DMS114 treated with DMSO at 0.1 percent for 48 hours (cell line): ENCODE results near the gene DHX29.

Experiments used
- DNase-seq: peaks from one replicate; lab custom pipeline; 2025; ENCODE audit not compliant: unreplicated experiment; lab: John Stamatoyannopoulos, UW

DHX29 gene

DNA sequence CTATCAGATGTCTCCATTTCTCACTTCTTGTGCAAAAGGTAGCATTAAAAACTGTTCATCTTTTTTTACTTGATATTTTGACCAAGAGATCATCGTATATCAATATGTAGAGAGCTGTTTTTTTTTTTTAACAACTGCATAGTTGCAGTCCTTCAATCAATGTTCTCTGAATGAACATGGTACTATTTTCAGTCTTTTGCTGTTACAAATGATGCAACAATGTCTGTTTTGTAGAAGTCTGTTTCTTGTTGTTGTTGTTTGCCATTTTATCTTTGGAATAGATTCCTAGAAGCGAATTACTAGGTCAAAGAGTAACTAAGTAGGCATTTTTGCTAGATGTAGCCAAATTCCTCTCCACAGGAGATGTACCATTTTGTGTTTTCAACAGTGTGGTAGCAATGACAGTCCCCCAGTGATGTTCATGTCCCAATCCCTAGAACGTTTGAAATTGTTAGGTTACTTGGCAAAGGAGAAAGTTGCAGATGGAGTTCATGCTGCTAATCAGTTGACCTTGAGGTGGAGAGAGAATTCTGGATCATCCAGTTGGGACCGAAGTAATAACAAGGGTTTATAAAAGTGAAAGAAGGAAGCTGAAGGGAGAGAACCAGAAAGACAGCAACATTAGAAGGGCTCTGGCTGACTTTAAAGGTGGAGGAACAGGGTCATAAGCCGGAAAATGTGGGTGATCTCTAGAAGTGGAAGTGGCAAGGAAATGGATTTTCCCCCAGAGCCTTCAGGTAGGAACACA lies 6.5 kb upstream of the DHX29 start:
- DNase-seq, result no peak

DNA sequence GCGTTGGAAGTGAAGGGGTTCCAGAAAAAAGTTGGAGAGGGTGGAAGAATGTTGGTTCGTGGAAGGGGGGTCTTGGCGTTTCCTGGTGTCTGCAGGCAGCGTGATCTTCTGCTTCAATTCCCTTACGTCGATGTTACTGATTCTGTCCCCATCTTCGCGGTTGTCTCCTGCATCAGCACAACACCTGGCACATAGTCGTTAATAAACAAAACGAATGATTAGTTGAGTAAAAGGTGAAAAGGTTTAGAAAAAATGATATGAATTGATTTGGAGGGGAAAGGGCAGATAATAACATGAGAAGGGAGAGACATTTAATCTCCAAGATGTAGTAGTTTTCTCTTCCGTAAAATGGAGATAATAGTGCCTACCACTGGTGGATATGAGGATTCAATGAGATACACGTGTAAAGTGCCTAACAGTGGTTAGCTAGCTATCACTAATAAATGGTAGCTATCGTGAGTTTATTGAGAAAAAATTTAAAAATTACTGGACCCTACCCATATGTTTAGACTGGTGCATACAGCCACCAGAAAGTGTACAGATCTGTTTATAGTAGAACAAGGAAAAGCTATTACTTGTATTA lies 851 bp upstream of the DHX29 start:
- DNase-seq, result no peak

DNA sequence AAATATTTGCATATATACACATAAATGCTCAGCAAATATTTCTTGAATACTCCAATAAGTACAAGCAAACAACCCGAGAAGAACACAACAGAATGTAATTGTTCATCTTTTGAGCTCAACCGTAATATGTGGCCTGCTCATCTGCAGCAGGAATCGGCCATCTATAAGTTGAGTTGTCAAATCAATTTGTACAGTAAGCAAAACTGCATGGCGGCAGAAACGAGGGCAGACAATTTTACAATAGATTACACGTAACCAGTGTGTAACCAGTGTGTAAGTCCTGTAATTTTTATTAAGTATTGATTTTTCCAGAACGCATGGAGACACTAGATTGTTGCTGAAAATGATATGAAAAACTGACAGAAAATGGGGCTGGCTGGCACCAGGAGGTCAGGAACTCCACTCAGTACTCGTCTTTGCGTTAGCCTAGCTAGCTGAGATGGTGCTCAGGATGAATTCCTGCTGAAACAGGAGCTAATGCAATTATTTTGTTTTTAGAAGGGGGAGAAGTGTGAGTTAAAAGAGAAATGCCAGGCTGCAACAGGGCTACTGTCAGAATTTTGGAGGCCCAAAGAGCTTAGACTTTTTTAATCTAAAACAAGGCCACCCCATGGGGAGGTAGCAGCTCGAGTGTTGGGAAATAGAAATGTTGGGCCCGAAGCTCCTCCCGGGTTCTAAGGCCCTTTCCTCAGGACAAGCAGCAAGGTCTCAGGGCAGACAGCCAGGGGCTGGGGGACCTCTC lies 682 bp downstream of the DHX29 start:
- no peak for DNase-seq

DNA sequence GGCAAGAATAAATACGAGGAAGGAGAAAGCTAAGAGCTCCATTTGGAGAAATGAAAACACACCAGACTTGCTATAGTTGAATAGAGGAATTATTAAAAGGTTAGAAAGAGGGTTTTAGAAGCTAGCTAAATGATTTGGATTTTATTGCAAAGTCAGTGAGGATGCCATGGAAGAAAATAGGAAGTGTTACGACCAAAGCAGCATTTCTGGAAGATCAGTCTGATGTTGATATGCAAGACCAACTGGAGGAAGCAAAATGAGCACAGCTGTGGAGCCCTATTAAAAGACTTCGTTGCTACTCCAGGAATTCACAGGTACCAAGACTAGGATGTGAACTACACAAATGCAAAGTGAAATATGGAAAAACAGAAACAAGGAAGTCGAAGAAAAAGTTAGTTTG lies 2.1 kb downstream of the DHX29 start:
- no peak for DNase-seq

DNA sequence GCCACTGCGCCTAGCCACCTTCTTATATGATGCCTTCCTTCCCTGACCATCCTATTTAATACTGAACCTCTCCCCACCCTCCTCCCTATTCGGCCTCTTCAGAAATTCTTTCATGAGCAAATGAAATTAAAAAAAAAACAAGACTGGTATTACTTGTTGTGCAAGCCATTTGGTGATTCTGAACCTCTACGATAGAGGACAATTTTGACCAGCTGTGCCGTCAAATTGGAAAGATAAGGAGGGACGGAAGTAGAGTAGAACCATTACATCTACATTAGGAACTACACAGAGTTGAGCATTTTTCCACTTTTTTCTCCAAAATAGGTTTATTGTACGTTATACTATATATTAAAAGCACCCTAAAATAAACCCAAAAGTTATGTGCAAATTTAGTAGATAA lies 2.9 kb downstream of the DHX29 start:
- DNase-seq, result no peak

DNA sequence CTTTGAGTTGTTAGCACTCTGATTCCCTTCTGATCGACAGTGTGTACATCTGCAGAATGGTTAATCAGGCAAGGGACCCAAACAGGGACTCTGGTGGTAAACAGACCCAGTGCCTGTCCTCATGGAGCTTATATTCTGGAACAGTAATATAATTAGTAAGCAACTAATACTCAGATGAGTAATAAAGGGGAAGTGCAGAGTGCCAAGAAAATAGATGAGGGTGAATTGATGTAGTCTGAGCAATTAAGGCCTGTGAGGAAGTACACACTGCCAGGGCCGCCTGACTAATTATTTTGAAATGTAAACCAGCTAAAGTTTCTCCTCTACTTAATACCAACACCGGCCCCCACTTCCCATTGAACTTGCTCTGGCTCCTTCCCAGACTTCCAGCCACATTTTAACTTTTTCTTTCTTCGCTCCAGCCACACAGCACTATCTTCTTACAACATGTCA lies 4.2 kb downstream of the DHX29 start:
- no peak for DNase-seq

DNA sequence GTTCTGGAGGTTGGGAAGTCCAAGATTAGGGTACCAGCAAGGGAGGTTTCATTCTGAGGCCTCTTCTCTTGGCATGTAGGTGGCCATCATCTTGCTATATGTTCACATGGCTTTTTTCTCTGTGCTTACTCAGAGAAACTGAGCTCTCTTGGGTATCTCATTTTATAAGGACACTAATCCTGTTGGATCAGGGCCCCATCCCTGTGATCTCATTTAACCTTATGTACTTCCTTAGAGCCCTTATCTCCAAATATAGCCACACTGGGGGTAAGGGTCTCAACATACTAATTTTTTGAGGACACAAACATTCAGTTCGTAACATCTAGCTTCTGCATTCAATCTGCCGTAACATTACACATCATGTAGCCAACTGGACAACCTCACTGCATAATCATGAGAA lies 6.6 kb downstream of the DHX29 start:
- DNase-seq, result no peak

DNA sequence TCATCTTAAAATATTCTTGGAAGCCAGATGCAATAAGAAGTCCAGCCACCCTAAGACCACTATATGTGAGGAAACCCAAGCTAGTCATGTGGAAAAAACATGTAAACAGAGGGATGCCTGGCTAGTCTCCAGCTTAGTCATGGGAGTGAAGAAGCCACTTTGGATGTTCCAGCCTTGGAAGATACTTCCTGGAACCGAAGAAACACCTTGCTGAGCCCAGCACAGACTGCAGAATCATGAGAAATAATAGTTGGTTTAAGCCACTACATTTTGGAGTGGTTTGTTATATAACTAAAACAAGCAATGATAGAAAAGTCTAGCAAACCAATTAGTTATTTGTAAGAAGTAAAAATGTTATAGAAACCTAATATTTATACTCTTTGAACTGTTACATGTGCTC lies 12.6 kb downstream of the DHX29 start:
- DNase-seq, result no peak

DNA sequence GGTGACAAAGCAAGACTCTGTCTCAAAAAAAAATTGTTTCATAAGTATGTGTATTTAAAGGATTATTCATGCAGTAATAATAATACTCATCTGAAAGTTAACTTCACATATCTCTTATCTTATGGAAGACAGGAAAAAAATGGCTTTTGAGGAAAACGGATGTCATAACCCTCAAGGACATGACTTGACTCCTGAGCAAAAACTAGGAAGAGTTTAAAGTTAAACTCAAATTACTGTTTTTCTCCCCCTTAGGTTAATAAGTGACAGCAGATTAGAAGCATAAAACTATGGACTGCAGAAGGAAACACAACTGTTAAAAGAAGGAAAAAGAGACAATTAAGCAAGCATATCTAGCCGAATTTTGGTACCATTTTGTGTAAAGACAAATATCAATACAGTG lies 16.5 kb downstream of the DHX29 start:
- DNase-seq, result no peak

DNA sequence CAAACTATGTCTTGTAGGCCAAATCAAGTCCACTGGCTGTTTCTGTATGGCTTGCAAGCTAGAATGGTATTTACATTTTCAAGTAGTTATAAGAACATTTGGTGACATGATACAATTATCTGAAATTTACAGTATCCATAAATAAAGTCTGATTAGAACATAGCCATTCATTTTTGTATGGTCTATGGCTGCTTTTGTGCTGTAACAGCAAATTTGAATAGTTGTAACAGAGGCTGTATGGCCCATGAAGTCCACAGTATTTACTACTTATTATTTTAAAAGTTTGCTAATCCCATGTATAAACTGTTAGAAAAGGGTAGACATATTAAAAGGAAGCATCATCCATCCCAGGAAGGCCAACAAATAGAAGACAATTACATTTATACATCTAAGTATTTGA lies 17.7 kb downstream of the DHX29 start:
- no peak for DNase-seq

DNA sequence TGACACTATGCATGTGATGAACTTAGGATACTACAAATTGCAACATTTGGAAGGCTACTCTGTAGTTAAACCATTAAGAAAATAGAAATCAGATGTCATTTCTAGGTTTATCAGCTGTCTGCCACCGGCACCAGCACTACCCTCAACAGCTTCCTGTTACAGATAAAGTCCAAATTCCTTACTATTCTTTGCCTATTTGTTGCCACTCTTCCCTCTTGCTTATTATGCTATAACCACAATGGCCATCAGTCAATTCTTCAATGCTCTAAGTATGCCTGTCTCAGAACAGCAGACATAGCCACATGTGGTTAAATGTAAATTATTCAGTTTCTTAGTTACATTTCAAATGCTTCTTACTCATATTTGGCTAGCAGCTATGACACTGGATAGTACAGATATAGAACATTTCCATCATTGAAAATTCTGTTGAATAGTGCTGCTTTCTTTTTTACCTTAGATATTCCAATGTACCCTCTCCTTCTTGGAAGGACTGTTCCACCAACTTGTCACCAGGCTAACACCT lies 21.0 kb downstream of the DHX29 start:
- DNase-seq, result no peak

DNA sequence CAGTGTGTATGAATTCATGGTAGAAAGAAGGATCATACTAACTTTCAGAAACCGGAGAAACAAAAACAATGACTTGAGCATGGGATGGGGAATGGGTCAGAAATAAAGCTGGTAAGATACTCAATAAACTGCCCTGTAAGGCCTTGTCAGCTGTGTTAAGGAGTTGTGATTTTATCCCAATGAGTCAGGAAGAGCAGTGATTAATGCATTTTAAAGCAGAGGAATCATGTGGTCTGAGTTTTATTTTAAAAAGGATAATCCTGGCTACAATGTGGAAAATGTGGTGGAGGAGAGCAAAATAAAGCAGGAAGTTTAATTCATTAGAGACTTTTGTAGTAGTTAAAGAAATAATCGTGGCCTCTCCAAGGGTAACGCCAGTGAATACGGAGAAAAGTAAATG lies 28.7 kb downstream of the DHX29 start:
- DNase-seq, result no peak

DNA sequence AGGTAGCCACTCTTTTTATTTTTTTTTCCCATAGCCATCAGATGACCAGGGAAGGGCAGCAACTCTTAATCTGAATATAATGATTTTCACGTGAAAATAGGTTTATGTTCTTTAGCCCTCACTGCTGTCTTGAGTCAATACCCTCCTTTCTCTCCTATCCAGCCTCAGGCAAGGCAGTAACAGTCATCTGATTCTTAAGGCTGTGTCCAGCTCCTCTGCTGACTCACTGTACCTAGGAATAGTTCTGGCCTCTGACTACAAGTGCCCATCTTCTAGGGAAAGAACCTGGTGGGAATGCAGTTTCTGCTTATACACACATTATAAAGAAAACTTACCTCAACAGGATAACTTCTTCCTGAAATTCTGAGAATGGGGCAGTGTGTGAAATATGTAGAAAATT lies 30.7 kb downstream of the DHX29 start:
- DNase-seq, result no peak

DNA sequence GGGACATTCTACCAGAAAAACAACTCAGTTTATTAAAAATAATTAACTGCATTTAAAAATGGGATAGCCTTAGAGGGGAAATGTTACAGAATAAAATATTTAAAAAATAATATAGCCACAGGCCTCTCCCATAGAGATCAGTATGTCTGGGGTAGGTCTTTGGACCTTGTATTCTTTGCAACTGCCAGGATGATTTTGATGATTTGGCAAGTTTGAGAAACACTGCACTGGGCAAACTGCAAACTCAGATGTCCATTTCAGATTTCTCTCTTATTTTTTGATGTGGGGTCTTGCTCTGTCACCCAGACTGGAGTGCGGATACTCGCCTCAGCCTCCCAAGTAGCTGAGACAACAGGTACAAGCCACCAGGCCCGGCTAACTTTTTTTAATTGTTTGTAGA lies 49.2 kb downstream of the DHX29 start:
- no peak for DNase-seq

DNA sequence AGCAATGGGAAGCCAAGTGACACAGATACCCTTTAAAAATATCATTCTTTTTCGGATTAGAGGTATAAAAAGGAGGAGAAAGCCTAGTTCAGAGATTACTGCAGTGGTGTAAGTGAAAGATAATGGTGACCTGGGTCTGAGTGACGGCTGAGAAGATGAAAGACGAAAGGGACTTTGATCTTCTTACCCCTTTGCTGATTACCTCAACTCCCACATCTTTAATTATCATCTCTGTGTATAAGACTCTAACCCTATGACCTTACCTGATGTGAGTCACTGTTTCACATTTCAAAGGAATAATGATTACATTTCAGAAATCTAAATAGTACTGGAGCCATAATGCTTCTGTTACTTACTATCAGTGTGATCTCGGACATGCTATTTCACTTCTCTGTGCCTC lies 52.7 kb downstream of the DHX29 start:
- DNase-seq, result no peak

DNA sequence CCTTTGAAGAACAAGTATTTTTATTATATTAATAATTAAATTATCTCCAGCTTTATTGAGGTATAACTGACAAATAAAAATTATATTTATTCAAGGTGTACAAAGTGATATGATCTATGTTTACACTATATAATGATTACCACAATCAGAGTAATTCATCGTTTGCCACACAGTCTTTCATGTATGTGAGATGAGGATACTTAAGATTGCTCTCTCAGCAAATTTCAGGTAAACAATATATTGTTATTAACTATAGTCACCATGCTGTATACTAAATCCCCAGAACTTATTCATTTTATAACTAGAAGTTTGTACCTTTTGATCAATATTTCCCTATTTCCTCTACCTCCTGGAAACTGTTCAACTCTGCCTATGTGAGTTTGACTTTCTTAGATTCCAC lies 57.4 kb downstream of the DHX29 start:
- DNase-seq, result no peak

DNA sequence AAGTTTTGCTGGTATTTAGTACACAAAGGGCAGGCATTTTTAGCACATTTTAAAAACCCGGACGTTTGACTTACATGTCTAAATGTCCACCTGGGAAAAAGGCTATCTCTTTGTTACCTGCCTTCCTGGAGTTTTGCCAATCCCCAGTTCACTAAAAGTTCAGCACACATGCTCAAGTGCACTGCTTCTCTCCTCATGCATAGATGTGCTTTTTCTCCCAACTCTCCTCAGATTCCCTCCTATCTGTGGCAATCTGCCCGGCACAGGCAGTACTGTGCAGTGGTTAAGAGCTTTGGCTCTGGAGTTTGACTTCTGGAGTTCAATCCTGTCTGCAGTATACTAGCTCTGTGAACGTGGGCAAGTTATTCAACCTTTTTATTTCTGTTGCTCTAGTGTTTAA lies 65.7 kb downstream of the DHX29 start:
- DNase-seq, result no peak

DNA sequence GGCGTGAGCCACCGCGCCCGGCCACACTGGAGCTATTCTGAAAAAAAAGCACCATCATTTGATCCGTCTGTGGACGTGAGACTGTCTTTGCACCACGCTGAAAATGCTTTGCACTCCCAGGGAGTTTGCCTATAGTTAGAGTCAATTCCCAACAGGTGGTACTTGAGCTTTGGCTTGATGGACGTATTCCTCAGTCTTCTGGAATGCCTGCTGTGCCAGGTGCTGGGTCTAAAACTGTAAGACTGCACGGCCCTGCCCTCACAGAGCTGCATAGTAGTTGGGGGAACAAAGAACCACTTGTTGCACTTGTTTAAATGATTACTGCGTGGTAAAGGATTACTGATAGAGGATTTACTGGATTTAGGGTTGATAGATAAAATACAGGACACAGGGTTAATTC lies 70.7 kb downstream of the DHX29 start:
- DNase-seq, result no peak

DNA sequence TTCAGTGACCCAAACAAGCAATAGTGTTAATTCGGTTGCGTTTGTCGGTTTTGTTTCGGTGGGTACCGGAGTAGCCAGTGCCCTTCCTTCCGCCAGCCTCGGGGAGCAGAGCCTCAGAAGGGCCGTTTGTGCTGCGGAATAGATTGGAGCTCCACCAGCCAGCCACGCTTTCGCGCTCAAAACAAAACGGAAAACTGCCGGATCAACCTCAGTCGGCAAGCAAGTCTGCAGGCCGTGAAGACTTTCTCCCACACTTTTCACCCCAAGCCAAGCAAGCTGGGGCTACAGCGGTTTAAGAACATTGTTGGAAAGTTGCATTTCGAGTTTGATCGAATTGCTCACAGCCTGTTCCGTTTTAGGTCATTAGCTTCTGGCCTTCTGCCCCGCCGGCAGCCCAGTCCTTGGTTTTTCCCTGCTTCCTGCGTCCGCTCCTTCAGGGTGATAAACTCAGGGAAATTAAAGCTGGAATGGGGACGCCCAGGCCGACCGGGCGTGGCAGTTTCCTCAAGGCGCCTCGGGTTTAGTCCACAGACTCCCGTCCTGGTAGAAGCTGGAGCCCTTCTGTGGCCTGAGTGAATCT lies 73.3 kb downstream of the DHX29 start:
- DNase-seq, result no peak

DNA sequence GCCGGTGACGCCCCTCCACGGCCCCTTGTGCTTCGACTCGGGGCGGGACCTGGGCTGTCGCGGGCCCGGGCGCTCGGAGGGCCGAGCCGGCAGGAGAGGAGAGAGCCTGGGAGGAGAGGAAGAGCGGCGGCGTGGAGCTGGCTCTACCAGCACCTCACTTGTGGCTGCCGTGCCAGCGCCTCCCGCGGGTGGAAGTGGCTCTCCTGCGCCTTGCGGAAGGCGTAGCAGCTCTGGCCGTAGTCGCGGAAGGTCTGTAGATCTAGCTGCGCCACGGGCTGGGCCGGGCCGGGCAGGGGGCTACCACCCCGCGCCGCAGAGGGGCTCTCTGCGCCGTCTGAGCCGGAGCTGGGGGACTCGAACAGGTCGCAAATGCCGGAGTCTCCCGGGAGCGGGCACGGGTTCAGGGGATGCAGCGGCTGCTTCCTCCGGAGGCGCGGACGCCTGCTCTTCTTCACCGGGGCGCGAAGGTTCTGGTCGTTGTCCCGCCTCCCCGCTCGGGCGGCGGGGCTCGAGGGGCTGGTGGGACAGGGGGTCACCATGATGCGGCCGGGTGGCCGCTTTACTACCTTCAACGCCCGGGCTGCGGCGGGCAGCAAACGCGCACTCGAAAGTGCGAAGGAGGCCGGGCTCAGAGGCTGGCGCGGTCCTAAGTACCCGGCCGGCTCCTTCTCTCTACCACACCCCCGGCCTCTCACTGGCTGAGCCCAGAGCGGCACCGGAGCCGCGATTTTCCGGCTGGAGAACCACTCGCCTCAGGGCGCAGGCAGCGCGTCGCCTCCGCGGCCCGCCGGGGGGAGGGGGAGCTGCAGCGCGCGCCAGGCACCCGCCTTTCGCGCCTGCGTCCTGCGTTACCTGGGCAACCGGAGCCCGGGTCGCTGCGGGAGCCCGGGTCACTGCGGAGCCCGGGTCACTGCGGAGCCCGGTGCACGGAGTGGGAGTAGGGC lies 74.2 kb downstream of the DHX29 start, which contains the start of gene CCNO:
Gene CCNO, minus strand, starts transcription at position 624 of the 944 bp plus-strand sequence. Its CDS starts 85 bp downstream, at position 539.
- peak; percentile 49 for DNase-seq
